Daoy (cell line): ENCODE data around the gene TMEM19. TPM values are rescaled to one million over a fixed set of nuclear protein-coding genes. Genes with fewer than 3 reads are reported as not detected.

Source experiments
- DNase-seq: peaks from one replicate; pipeline ENCODE4 v3.0.0-alpha.2; 2015; ENCODE audit warnings: low read depth
- total RNA-seq: library from RNA; depleted of rRNA; stranded (reverse); fragments of >200 nt; shearing (Covaris generic); gene quantifications from 2 replicates; pipeline ENCODE4 v1.2.3, GENCODE V29; 2014; rRNA removed

TMEM19 gene
- 21.2 and 46.7 TPM in 2 replicates for total RNA-seq

DNA sequence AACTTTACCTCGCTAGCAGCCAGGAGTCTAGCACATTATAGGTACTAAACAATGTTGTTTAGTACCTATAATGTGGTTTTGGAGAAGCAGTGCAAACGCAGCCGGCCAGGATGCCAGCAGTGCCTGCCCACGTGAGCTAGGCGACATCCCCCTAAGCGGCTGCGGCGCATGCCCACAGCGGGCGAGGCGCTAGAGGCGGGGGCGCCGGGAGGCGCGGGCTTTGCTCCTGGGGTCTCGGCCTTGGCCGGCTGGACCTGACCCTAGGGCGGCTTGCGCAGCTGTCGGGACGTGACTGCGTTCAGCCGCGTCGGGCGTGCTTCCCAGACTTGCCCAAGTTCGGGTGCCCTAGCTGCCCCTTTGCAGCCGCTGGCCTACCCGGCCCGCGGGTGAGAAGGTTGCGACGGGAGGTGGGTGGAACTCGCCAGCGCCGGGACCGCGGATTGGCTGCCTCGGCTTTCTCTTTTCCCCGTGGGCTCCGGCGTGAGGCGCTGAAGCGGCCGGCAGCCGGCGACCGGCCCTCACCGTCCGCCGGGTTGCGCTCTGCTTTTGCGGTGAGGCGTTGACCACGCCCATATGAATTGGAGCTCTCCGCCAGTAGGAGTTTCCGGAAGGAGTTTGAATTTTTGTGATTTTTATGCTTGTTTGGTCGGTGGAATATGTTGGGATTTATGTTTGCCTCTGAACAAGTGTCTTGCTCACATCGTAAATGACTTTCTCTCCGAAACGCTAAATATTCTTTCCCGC lies at the start of gene TMEM19:
TSS of gene TMEM19 (plus strand) at position 169 of the 744 bp plus-strand sequence. CDS start 599 bp downstream, outside the sequence.
- DNase-seq, result peak; percentile 95

DNA sequence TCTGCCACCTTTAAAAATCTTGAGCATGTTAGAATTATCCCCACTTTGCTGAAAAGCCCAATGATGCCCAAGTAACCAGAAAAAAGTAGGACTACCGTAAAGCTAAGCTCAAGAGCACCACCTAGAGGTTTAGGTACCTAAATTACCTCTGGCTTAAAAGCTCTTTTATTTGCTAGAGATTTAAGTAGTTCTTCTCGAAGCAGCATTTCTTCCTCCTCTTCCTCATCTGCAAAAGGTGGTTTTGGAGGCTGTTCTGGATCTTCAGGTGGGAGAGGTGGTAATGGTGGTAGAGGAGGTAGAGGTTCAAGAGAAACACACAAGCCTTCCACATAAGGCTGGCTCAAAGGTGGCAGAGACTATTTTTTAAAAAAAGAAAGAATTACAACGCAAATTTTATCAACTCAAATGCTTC lies 49.2 kb upstream of the TMEM19 start:
- DNase-seq, result peak; percentile 41

DNA sequence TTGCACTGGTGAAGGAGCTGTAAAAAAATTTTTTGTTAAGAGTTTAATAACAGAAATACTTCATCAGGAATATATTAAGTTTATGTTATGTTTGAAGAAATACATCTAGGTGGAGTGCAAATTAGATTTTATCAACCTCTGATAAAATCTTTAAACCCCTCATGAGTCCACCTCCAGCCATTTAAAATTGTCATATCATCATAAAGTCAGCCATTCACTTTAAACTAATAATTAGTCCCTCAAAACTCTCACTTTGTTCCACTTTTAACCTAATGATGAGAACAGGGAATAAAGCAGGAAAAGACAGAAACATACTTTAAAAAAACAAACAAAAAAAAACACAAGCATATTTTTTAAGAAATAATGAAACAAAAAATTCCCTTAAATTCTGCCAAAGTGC lies 47.4 kb upstream of the TMEM19 start:
- DNase-seq, result no peak

DNA sequence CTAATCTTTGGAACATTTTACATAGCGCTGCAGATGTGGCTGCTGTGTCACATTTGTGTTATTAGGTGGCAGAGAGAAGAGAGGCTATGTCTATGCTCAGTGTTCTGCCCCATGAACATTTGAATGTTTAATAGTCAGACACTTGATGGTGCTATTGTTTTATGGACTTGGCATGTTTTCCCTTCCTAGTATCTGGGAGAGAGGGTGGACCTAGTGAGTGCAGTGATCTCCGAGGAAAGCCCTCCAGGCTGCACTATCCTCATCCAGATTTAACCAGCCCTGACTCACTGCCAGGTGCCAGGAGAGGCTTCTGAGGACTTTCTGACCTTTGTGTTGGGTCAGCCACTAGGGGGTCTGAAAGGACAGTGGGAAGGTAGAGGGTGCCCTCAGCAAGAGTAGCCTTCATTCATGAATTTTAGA lies 46.5 kb upstream of the TMEM19 start:
- DNase-seq, result no peak

DNA sequence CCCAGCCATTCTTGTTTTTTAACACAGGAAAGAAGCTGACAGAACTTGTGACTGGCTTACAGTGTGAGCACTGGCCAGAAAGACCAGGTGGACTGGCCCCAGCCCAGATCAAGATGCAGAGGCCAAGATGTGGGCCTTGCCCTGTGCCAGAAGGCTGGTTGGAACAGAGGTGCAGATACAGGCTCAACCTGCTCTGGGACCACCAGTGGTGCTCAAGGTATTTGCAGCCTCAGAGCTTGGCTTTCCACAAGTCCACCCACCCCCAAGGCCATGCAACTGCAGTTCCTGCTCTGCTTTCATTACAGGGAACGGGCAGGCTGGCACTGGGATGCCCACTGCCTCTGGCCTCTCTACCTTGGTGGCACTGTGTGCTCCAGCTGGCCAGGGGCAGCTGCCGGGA lies 45.6 kb upstream of the TMEM19 start:
- no peak for DNase-seq

DNA sequence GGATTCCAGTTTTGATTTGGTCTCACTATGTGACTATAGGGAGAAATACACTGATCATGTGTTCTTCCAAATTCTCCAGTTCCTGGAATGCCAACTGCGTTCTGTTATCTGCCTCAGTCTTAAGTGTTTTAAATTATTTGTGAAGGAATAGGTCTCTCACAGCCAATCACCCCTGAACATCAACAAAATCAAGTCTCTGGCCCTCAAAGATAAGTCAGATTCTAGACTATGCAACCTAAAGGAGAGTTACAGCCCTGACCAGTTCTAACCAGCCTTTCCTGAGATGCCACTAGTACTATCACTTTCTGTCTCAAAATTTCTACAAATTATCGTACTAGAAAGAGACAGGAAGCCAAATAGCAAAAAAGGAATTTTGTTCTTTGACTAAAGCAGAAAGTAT lies 44.5 kb upstream of the TMEM19 start:
- DNase-seq, result no peak

DNA sequence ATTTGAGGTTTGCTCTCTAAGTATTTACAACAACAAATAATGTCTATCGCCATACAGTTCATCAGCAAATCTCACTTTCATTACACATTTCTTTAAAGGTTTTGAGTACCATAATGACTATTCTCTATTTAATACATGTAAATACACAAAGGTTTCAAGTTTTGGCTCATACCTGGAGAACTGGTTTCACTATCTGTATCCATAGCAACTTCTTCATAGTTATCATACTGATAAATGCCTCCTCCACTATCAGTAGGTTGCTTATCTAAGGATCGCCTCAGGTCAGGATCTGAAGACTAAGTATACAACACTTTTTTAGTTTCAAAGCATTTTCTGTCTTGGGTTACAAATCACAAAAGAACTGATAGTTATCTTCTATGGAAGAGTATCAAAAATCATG lies 43.6 kb upstream of the TMEM19 start:
- DNase-seq, result no peak

DNA sequence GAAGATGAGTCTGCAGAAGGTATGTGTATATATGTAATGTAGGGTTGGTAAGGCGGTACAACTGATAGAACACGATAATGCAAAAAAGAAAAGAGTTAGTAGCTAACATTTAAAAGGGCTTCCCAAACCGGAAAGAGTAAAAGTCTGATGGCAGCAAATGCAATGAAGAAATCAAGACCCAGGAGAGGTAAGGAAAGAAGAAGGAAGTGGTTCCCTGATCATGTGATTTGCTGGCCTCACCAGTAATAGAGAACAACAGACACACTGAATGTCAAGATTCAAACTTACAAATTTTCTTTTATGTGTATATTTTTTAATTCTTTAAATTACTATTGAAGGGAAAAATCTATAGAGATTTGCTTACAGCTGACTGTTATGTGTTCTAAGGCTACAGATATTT lies 40.6 kb upstream of the TMEM19 start:
- no peak for DNase-seq

DNA sequence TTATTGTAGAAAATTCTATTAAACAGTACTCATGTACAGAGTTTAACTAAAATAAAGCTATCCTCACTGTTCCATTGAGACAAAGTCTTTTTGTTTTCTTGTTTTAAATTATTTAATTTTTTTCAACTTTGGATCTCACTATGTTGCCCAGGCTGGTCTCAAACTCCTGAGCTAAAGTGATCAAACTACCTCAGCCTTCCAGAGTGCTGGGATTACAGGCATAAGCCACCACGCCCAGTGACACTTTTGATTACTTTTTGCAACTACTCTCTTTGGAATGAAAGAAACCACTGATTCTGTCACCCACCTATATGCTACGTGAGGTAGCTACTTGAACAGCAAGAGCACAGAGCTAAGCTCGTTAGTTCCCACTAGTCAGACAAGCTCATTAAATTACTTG lies 39.4 kb upstream of the TMEM19 start:
- no peak for DNase-seq

DNA sequence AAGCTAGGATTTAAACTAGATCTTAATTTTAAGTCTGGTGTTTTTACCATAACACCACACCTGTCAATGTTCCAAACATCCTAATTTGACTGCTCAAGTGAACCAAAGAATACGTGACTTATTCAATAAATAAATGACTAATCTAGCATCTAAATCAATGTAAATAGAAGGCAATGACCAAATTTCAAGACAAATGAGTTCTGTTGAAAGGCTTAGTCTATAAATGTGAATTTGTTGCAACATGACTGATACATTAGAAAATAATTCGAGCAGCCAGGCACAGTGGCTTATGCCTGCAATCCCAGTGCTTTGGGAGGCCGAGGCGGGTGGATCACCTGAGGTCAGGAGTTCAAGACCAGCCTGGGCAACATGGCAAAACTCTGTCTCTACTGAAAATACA lies 37.3 kb upstream of the TMEM19 start:
- DNase-seq, result no peak

DNA sequence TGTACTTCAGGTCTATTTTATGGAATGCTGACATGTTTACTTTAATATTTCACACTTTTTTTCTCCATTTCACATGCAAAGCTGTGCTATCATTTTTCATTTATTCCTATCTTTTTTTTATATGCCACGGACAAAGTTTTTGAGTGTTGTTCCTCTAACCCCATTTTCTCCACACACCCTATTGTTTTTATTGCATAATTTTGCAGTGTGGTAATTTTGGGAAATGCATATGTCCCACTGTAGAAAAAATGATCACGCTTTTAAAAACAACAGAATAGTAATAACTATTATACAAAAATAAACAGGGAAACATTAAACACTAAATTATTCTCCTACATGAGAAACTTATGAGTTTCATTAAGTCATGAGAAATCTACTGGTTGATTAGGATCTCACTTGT lies 36.5 kb upstream of the TMEM19 start:
- DNase-seq, result no peak

DNA sequence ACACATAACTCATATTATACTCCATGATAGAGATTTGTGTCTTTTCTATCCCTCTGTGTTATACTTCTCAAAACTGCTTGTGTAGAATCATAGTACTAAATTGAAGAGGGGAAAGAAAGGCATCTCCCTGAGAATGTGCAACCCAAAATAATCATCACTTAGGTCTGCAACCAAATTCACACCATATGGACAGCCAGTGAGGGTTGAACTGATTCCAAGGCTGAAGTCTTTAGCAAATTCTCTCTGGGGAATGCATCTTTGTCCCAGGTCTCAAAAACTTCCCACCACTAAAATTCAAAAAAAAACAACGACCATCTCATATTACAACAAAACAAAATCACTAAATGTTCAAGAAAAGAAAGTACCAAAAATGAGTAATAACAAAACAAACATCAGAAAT lies 33.2 kb upstream of the TMEM19 start:
- DNase-seq, result no peak

DNA sequence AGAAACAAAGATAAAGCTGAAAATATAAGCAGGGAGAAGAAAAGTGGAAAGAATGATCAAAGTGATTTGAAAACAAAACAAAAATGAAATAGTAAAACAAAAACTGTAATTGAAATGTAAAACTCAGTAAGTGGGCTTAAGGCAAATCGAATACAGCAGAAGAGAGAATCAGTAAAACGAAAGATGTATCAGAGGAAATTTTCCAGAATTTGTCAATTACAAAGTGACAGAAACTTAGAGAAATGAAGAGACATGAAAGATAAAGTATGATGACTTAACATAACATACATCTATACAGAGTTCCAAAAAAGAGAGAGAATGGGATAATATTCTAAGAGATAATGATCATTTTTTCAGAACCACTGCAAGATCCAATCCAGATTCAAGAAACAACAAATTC lies 32.7 kb upstream of the TMEM19 start:
- DNase-seq, result no peak

DNA sequence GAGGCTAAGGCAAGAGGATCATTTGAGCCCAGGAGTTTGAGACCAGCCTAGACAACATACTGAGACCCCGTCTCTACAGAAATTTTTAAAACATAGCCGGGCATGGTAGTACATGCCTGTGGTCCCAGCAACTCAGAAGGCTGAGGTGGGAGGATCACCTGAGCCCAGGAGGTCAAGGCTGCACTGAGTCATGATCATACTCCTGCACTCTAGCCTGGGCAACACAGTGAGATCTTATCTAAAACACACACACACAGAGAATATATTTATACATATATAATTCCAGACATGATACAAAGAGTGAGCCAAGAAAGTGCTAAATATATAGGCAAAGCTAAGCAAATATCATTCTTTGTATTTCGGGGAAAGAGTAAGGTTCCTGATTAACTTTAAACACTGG lies 31.7 kb upstream of the TMEM19 start:
- no peak for DNase-seq

DNA sequence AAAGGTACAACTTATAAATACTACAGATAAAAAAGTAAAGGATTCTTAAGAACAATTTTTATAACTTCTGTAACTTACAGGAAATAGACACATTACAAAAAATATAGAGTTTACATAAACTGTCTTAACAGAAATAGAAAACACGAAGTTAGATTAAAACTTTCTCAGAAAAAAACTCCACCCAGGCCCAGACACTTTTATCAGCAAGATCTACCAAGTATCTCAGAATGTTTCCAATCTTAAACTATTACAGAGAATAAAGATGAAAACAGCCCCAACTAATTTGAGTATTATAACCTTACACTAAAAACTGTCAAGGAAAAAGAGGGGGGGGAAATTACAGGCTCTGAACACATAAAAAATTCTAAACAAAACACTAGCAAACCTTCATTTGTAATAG lies 30.4 kb upstream of the TMEM19 start:
- no peak for DNase-seq

DNA sequence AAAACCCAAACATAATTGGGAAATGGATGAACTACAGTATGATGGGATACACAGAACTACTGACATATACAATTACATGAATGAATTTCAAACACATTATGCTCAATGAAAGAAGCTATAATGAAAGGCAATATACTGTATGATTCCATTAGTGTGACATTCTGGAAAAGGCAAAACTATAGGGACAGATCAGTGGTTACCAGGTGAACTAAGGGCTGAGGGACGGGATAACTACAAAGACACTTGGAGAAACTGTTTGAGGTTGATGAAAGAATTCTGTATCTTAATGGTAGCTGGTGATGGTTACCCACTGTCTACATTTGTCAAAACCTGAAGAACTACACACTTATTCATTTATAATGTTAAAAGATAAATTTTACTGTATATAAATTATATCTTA lies 30.0 kb upstream of the TMEM19 start:
- no peak for DNase-seq

DNA sequence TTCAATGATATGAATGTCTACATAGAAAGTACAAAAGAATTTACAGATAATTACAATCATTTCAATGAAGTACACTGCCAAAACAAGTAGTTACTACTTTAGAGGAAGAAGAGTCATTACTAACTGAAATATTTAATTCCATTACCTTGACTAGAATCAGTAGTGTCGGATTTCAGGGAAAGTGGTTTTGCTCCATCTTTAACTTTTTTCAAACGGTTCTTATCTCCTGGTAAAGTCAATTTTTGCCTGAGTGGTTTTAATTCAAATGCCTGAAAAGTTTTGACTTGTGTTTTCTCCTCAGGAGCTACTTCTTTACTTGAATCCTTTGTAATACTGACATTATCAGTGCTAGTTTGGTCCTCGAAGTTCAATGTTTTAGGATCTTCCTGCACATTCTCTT lies 29.1 kb upstream of the TMEM19 start:
- DNase-seq, result no peak

DNA sequence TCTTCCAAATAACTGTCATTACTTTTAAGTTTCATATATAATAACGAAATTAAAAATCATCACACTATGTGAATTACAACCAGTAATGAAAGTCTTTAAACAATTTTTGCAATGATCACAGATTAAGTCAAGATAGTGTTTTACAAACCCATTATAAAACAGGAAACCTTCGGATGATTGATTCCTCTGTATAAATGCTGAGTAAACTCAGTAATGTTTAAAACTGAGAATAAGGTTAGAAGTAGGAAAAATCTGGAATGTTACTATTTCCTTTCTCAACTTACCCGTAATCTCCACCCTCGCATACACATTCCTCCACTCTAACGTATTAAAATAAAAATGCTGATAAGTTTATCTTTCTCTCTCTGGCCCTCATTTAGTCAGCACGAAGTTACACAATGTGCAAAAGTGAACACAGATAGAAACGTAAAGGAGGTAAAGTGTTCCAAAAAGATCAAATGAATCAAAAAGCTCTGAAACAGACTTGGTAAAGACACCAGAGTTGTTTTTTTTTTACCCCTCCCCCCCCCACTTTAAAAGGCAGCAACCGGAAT lies 23.8 kb upstream of the TMEM19 start:
- DNase-seq, result no peak

DNA sequence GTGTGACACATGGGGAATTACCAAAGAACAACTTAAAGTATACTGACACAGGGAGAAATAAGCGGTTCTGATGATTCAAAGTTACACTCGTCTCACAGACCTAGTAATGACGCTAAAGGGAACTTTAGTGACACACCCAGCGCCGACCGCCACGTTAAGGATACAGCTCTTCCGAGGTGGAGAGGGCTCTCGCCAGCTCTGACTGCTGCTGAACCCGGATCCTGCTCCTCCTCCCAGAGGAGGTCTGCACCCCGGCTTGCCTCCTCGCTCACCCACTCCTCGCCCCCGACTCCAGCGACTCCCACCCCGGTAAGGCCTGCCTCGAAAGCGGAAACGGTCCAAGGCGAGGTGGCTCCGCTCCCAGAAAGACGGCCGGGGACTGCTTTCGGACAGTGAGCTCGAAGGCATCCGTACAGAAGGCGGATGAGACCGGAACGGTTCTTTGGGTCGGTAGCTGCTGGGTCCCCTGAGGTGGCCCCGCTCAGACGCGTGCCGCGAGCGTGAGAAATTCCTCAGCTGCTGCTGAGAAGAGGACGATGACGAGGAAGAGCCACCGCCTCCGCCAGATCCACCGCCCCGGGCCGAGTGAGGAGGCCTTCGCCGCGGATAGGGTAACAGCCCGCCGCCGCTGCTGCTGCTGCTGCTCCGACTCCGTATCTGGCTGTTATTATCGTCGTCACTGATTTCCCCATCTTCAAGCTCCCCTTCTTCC lies 22.9 kb upstream of the TMEM19 start:
- DNase-seq, result peak; percentile 63

DNA sequence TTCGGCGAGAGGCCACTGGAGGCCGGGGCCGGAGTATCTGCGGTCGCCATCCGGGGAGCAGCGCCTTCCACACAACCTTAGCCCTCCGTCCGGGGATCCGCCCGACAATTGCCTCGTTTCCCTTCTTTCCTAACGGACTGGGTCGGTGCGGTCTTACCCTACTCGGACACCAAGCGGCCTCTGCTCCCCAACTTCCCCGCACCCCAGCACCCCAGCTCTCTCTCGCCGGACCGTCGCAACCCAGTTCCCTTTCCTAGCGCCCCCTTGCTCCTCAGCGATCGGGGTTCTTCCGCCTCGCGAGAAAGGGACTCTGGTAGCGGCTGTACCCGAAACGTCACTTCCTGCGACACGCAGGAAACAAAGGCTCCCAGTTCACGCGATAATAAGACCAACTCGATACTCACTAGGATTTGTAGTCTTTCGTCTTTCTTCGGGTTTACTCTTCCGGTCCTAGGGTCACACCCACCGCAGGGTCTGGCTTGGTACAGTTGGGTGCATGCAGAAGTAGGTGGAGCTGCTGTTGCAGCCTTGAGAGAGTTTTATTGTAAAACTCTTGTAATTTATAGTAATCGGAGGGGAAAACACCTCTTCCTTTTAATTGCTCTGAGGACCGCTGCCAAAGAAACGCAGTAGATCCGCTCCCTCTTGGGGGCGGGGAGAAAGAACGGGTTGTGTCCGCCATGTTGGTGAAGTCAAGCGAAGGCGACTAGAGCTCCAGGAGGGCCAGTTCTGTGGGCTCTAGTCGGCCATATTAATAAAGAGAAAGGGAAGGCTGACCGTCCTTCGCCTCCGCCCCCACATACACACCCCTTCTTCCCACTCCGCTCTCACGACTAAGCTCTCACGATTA lies 22.1 kb upstream of the TMEM19 start, which contains the start of the genes THAP2 and ZFC3H1:
TSS of gene THAP2 (plus strand) at position 741 of the 850 bp plus-strand sequence. CDS start 209 bp downstream, outside the sequence.
TSS of gene ZFC3H1 (minus strand) at position 288 of the 850 bp plus-strand sequence. CDS start at position 50, 238 bp downstream.
- peak; percentile 98 for DNase-seq

DNA sequence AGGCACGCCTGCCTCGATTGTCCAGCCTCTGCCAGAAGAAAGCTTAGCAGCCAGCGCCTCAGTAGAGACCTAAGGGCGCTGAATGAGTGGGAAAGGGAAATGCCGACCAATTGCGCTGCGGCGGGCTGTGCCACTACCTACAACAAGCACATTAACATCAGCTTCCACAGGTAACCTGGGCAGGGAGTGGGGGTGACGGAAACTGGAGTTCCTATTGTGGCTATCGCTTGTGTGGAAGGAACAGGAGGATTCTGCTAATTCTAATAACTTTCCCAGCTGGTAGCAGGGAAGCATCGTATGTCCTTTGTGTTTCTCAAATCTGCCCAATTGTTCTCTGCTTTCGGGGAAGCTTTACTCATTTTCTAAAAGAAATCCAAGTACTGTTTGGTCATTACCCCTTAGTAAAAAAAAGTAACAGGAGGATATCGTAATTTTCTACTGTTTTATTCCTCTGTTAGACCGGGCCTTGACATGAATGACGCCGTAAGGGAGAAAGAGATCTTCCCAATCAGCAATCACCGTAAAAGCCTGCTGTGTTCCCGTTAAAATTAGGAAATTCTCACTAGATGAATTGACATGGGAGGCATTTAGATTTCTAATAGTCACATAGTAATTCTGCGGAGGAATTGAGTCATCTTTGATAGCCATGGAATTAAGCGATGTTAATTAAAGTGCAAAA lies 21.3 kb upstream of the TMEM19 start:
- DNase-seq, result no peak
